Smooth muscle cell of the umbilical artery (primary cell): Measurements from ENCODE around the gene RAPH1. TPM values are rescaled to one million over a fixed set of nuclear protein-coding genes. Genes with fewer than 3 reads are reported as not detected.

ENCODE experiments used
- total RNA-seq: library from RNA; depleted of rRNA; stranded (reverse); fragments of >200 nt; gene quantifications from 2 replicates; pipeline ENCODE4 v1.2.3, GENCODE V29; 2014

The RAPH1 gene, protein sequence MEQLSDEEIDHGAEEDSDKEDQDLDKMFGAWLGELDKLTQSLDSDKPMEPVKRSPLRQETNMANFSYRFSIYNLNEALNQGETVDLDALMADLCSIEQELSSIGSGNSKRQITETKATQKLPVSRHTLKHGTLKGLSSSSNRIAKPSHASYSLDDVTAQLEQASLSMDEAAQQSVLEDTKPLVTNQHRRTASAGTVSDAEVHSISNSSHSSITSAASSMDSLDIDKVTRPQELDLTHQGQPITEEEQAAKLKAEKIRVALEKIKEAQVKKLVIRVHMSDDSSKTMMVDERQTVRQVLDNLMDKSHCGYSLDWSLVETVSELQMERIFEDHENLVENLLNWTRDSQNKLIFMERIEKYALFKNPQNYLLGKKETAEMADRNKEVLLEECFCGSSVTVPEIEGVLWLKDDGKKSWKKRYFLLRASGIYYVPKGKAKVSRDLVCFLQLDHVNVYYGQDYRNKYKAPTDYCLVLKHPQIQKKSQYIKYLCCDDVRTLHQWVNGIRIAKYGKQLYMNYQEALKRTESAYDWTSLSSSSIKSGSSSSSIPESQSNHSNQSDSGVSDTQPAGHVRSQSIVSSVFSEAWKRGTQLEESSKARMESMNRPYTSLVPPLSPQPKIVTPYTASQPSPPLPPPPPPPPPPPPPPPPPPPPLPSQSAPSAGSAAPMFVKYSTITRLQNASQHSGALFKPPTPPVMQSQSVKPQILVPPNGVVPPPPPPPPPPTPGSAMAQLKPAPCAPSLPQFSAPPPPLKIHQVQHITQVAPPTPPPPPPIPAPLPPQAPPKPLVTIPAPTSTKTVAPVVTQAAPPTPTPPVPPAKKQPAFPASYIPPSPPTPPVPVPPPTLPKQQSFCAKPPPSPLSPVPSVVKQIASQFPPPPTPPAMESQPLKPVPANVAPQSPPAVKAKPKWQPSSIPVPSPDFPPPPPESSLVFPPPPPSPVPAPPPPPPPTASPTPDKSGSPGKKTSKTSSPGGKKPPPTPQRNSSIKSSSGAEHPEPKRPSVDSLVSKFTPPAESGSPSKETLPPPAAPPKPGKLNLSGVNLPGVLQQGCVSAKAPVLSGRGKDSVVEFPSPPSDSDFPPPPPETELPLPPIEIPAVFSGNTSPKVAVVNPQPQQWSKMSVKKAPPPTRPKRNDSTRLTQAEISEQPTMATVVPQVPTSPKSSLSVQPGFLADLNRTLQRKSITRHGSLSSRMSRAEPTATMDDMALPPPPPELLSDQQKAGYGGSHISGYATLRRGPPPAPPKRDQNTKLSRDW
- total RNA-seq, result 22.3 and 78.8 TPM in 2 replicates

DNA sequence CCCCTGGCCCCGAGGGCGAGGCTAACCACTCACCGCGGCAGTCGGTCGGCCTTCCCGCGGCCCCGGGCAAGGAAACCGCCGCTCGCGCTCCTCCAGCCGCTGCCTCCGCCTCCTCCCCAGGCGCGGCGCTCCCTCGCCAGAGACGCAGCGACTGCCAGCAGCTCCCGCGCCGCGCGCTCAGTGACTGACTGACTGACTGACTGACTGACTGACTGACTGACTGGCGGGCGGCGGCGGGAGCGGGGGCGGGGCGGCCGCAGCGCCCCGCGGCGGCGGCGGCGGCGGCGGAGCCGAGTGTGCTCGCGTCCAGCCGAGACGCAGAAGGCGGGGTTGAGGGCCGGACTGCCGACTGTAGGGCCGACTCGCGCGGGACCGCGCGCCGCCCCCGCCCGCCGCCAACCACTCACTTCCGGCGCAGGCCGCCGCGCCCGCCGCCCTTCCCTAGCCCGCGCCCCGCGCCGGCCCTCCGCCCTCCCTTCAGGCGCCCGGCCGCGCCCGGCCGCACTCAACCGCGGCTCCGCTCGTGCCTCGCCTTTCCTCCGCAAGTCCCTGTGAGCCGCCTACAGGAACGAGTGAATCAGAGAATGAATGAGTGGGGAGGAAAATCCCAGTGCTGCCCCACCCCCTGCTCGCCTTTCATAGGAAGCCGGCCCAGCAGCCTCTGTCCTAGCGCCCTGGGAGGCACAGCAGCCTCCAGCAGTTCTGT, at the start of gene RAPH1:
RAPH1 (minus strand) TSS at position 224 of the 706 bp plus-strand sequence. CDS start 39,948 bp downstream, outside the sequence.

Other genes starting within 250 kb of the RAPH1 start
- gene ABI2, start 206.9 kb downstream of the RAPH1 start, total RNA-seq, result 27.6 and 41.9 TPM in 2 replicates
- gene CD28, start 171.3 kb upstream of the RAPH1 start, total RNA-seq, result under 0.01 TPM in 2 replicates